MM.1S (cell line): ENCODE results near the gene PCDHGA7.

ENCODE experiments used
- CTCF ChIP-seq: fragments of 300-600 bp; sonication (generic); IDR thresholded peaks from 2 replicates; pipeline ENCODE4 v1.5.1; 2016; ENCODE audit warnings: antibody characterized with exemption, low read length, mixed read lengths
- EZH2 ChIP-seq: fragments of 300-600 bp; sonication (generic); optimal IDR thresholded peaks from 2 replicates; pipeline ENCODE3; 2017; ENCODE audit warnings: low read depth, mild to moderate bottlenecking, antibody characterized with exemption, low read length, mixed read lengths
- EZH2phosphoT487 ChIP-seq: fragments of 300-600 bp; sonication (generic); IDR thresholded peaks from 2 replicates; pipeline ENCODE4 v1.6.1; 2018; ENCODE audit warnings: antibody characterized with exemption, low read length

GRCh38 chr5:141389153-141390042 lies 6.9 kb downstream of the PCDHGA7 start:
- no peak for TF ChIP-seq CTCF
- TF ChIP-seq EZH2: no peak
- no peak for TF ChIP-seq EZH2phosphoT487
